ENCODE measurements around the gene LRRC47.

LRRC47 gene

GRCh38 chr1:3762151-3762872 is 34.0 kb downstream of the LRRC47 start:
- TF ChIP-seq ISL1 (CRISPR knock-in tag; IDR thresholded peaks at IDR 0.05): no peak
- TF ChIP-seq RARB (CRISPR knock-in tag; IDR thresholded peaks at IDR 0.05): no peak
- TF ChIP-seq GLIS3 (CRISPR knock-in tag; IDR thresholded peaks at IDR 0.05): no peak
- TF ChIP-seq CREB5 (CRISPR knock-in tag; IDR thresholded peaks at IDR 0.05; ENCODE audit: low read depth): no peak
- no peak for TF ChIP-seq BACH2 (CRISPR knock-in tag; IDR thresholded peaks at IDR 0.05; ENCODE audit: borderline replicate concordance)
- no peak for TF ChIP-seq ARNTL (CRISPR knock-in tag; IDR thresholded peaks at IDR 0.05; ENCODE audit: borderline replicate concordance, low read depth)
- TF ChIP-seq TCF4 (CRISPR knock-in tag; IDR thresholded peaks at IDR 0.05; ENCODE audit: borderline replicate concordance): no peak
- no peak for TF ChIP-seq ZNF565 (CRISPR knock-in tag; conservative IDR thresholded peaks at IDR 0.05; ENCODE audit: low read depth)
- TF ChIP-seq, protein P1, sequence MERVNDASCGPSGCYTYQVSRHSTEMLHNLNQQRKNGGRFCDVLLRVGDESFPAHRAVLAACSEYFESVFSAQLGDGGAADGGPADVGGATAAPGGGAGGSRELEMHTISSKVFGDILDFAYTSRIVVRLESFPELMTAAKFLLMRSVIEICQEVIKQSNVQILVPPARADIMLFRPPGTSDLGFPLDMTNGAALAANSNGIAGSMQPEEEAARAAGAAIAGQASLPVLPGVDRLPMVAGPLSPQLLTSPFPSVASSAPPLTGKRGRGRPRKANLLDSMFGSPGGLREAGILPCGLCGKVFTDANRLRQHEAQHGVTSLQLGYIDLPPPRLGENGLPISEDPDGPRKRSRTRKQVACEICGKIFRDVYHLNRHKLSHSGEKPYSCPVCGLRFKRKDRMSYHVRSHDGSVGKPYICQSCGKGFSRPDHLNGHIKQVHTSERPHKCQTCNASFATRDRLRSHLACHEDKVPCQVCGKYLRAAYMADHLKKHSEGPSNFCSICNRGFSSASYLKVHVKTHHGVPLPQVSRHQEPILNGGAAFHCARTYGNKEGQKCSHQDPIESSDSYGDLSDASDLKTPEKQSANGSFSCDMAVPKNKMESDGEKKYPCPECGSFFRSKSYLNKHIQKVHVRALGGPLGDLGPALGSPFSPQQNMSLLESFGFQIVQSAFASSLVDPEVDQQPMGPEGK (CRISPR knock-in tag; IDR thresholded peaks at IDR 0.05; ENCODE audit: borderline replicate concordance): no peak
- no peak for TF ChIP-seq ZNF70 (CRISPR knock-in tag; IDR thresholded peaks at IDR 0.05)
- TF ChIP-seq, protein P2, sequence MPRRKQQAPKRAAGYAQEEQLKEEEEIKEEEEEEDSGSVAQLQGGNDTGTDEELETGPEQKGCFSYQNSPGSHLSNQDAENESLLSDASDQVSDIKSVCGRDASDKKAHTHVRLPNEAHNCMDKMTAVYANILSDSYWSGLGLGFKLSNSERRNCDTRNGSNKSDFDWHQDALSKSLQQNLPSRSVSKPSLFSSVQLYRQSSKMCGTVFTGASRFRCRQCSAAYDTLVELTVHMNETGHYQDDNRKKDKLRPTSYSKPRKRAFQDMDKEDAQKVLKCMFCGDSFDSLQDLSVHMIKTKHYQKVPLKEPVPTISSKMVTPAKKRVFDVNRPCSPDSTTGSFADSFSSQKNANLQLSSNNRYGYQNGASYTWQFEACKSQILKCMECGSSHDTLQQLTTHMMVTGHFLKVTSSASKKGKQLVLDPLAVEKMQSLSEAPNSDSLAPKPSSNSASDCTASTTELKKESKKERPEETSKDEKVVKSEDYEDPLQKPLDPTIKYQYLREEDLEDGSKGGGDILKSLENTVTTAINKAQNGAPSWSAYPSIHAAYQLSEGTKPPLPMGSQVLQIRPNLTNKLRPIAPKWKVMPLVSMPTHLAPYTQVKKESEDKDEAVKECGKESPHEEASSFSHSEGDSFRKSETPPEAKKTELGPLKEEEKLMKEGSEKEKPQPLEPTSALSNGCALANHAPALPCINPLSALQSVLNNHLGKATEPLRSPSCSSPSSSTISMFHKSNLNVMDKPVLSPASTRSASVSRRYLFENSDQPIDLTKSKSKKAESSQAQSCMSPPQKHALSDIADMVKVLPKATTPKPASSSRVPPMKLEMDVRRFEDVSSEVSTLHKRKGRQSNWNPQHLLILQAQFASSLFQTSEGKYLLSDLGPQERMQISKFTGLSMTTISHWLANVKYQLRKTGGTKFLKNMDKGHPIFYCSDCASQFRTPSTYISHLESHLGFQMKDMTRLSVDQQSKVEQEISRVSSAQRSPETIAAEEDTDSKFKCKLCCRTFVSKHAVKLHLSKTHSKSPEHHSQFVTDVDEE (CRISPR knock-in tag; IDR thresholded peaks at IDR 0.05): no peak
- no peak for TF ChIP-seq PPARA (CRISPR knock-in tag; IDR thresholded peaks at IDR 0.05; ENCODE audit: borderline replicate concordance)
- no peak for TF ChIP-seq CSRNP3 (CRISPR knock-in tag; IDR thresholded peaks at IDR 0.05)
- TF ChIP-seq CSDC2 (CRISPR knock-in tag; IDR thresholded peaks at IDR 0.05): no peak
- TF ChIP-seq ESRRG (CRISPR knock-in tag; IDR thresholded peaks at IDR 0.05): no peak
- TF ChIP-seq ZFP3 (CRISPR knock-in tag; IDR thresholded peaks at IDR 0.05): no peak
- no peak for TF ChIP-seq TOX (CRISPR knock-in tag; IDR thresholded peaks at IDR 0.05; ENCODE audit: borderline replicate concordance)
- TF ChIP-seq ZFP30 (CRISPR knock-in tag; IDR thresholded peaks at IDR 0.05): no peak
- TF ChIP-seq ZC3H10 (CRISPR knock-in tag; IDR thresholded peaks at IDR 0.05): no peak
- TF ChIP-seq SNAI2 (CRISPR knock-in tag; IDR thresholded peaks at IDR 0.05): no peak
- ATAC-seq: no peak

GRCh38 chr1:3761296-3762010 is 34.8 kb downstream of the LRRC47 start:
- no peak for ATAC-seq
- no peak for TF ChIP-seq ZFP30 (CRISPR knock-in tag; IDR thresholded peaks at IDR 0.05)
- no peak for TF ChIP-seq ZFP3 (CRISPR knock-in tag; IDR thresholded peaks at IDR 0.05)
- TF ChIP-seq, protein P1 (CRISPR knock-in tag; IDR thresholded peaks at IDR 0.05; ENCODE audit: borderline replicate concordance): no peak
- TF ChIP-seq OSR1 (CRISPR knock-in tag; IDR thresholded peaks at IDR 0.05): no peak
- no peak for TF ChIP-seq ZNF565 (CRISPR knock-in tag; conservative IDR thresholded peaks at IDR 0.05; ENCODE audit: low read depth)
- no peak for TF ChIP-seq BACH2 (CRISPR knock-in tag; IDR thresholded peaks at IDR 0.05; ENCODE audit: borderline replicate concordance)
- TF ChIP-seq ZC3H10 (CRISPR knock-in tag; IDR thresholded peaks at IDR 0.05): no peak
- TF ChIP-seq POU6F1 (CRISPR knock-in tag; IDR thresholded peaks at IDR 0.05; ENCODE audit: borderline replicate concordance, low read depth): no peak

All from SK-N-SH treated with all-trans-retinoic acid at 6 μM for 48 hours (cell line).